ENCODE data around the gene GMDS.

- TF ChIP-seq POLR2AphosphoS5 (IDR thresholded peaks at IDR 0.05; ENCODE audit: low read depth, low read length), result no peak
- TF ChIP-seq POLR2A (IDR thresholded peaks at IDR 0.05; ENCODE audit: low read depth, low read length), result no peak
Observed at GRCh38 chr6:1873781-1874180, 371.6 kb downstream of the GMDS start.

Measured in GM12892 (cell line).